B cell (primary cell): ENCODE data around the gene TRABD2B.

ENCODE experiments used
- CTCF ChIP-seq: fragments of 200-600 bp; IDR thresholded peaks from one replicate; pipeline ENCODE4 v1.8.0; 2022; ENCODE audit warnings: antibody characterized with exemption, mild to moderate bottlenecking
- EZH2 ChIP-seq: IDR thresholded peaks from 2 replicates; pipeline ENCODE4 v1.6.1; 2012; ENCODE audit warnings: borderline replicate concordance, low read depth, mild to moderate bottlenecking, moderate library complexity, low read length; ENCODE audit not compliant: insufficient read depth, poor library complexity, severe bottlenecking

GRCh38 chr1:47907177-47907528 is 90.0 kb downstream of the TRABD2B start:
- TF ChIP-seq CTCF (no peak), EZH2 (no peak)
